ENCODE data around the gene ALOX15B. TPM values are rescaled to one million over a fixed set of nuclear protein-coding genes. Genes with fewer than 3 reads are reported as not detected.

ALOX15B gene
- total RNA-seq, 4 donors from 2014 or later = 0.15 to 1.0 (median 0.69) TPM

- Histone ChIP-seq H3K4me1 (no peaks in the 10 kb centered on the region), H3K36me3 (no peaks in the 10 kb centered on the region), H3K4me3 (no peak overlapping the region), H3K9me3 (no peaks in the 10 kb centered on the region), H3K27ac (no peak overlapping the region), H3K27me3 (peaks cover 6 to 12% (median 10%) of the 10 kb centered on the region in 3 donors)
- ATAC-seq (no peak), DNase-seq (no peak)
- intact Hi-C loops (cut with DNase I; ENCODE audit: low total_unique reads) (no loop called here), in situ Hi-C loops (cut with MboI; ENCODE audit: low sequenced_read_pairs in 4 of 4) (no loop called here)
- TF ChIP-seq, protein P1, sequence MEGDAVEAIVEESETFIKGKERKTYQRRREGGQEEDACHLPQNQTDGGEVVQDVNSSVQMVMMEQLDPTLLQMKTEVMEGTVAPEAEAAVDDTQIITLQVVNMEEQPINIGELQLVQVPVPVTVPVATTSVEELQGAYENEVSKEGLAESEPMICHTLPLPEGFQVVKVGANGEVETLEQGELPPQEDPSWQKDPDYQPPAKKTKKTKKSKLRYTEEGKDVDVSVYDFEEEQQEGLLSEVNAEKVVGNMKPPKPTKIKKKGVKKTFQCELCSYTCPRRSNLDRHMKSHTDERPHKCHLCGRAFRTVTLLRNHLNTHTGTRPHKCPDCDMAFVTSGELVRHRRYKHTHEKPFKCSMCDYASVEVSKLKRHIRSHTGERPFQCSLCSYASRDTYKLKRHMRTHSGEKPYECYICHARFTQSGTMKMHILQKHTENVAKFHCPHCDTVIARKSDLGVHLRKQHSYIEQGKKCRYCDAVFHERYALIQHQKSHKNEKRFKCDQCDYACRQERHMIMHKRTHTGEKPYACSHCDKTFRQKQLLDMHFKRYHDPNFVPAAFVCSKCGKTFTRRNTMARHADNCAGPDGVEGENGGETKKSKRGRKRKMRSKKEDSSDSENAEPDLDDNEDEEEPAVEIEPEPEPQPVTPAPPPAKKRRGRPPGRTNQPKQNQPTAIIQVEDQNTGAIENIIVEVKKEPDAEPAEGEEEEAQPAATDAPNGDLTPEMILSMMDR (IDR thresholded peaks at IDR 0.05 in 4 of 5, conservative IDR thresholded peaks at IDR 0.05 in 1 of 5) = no peak
- TF ChIP-seq POLR2A (IDR thresholded peaks at IDR 0.05) = no peak
Observed at GRCh38 chr17:8025176-8025911, 13.5 kb upstream of the ALOX15B start.

- H3K27ac ChIP-seq = no peak overlapping the region
- no peak for TF ChIP-seq POLR2A (IDR thresholded peaks at IDR 0.05)
- TF ChIP-seq, protein P1 (IDR thresholded peaks at IDR 0.05 in 4 of 5, conservative IDR thresholded peaks at IDR 0.05 in 1 of 5) = no peak
- intact Hi-C loops (cut with DNase I; ENCODE audit: low total_unique reads) = no loop called here
- in situ Hi-C loops (cut with MboI; ENCODE audit: low sequenced_read_pairs in 4 of 4) = no loop called here
- H3K27me3 ChIP-seq = peaks cover 6 to 24% (median 11%) of the 10 kb centered on the region in 3 donors
- H3K4me1 ChIP-seq = no peaks in the 10 kb centered on the region
- DNase-seq (no peak), ATAC-seq (no peak)
- H3K36me3 ChIP-seq = no peaks in the 10 kb centered on the region
- H3K9me3 ChIP-seq = no peaks in the 10 kb centered on the region
- no peak overlapping the region for H3K4me3 ChIP-seq
Observed at GRCh38 chr17:8029121-8029520, 9.7 kb upstream of the ALOX15B start.

- no peaks in the 10 kb centered on the region for H3K4me1 ChIP-seq
- H3K9me3 ChIP-seq = no peaks in the 10 kb centered on the region
- H3K27me3 ChIP-seq = peaks cover 6 to 24% (median 11%) of the 10 kb centered on the region in 3 donors
- no peak overlapping the region for H3K27ac ChIP-seq
- no peak for TF ChIP-seq POLR2A (IDR thresholded peaks at IDR 0.05)
- TF ChIP-seq, protein P1 (IDR thresholded peaks at IDR 0.05 in 4 of 5, conservative IDR thresholded peaks at IDR 0.05 in 1 of 5) = no peak
- no peaks in the 10 kb centered on the region for H3K36me3 ChIP-seq
- H3K4me3 ChIP-seq = no peak overlapping the region
- intact Hi-C loops (cut with DNase I; ENCODE audit: low total_unique reads) (no loop called here), in situ Hi-C loops (cut with MboI; ENCODE audit: low sequenced_read_pairs in 4 of 4) (no loop called here)
- ATAC-seq (no peak), DNase-seq (no peak)
Observed at GRCh38 chr17:8031261-8031661, 7.6 kb upstream of the ALOX15B start.

DNA sequence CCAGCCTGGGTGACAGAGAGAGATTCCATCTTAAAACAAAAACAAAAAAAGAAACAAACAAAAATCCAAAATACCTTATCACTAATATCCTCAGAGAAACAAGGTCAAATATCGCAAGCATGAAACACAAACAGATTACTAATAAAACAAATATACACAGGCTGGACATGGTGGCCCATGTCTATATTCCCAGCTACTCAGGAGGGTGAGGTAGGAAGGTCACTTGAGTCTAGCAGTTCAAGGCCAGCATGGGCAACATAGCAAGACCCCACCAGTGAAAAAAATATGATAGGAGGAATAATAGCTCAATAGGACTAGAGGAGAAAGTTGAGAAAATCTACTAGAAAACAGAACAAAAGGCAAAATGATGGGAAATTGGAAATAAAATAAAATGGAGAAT, 6.9 kb upstream of the ALOX15B start:
- intact Hi-C loops (cut with DNase I; ENCODE audit: low total_unique reads) (no loop called here), in situ Hi-C loops (cut with MboI; ENCODE audit: low sequenced_read_pairs in 4 of 4) (no loop called here)
- Histone ChIP-seq H3K4me1 (no peaks in the 10 kb centered on the region), H3K27me3 (peaks cover 6 to 24% (median 11%) of the 10 kb centered on the region in 3 donors), H3K27ac (no peak overlapping the region), H3K9me3 (no peaks in the 10 kb centered on the region), H3K4me3 (no peak overlapping the region), H3K36me3 (no peaks in the 10 kb centered on the region)
- DNase-seq (no peak), ATAC-seq (no peak)
- no peak for TF ChIP-seq POLR2A (IDR thresholded peaks at IDR 0.05)
- TF ChIP-seq, protein P1 (IDR thresholded peaks at IDR 0.05 in 4 of 5, conservative IDR thresholded peaks at IDR 0.05 in 1 of 5) = no peak

All from gastrocnemius medialis (tissue), 4 donors.